ENCODE measurements around the gene HBP1.
"Not testable (repeated sequence)": the region's sequence is repeated elsewhere in the genome, so short reads cannot be mapped to it uniquely, and the experiment has no call there.

Gene HBP1

GRCh38 chr7:107128748-107129147 is 40.1 kb upstream of the HBP1 start:
- H3K4me3 ChIP-seq (ENCODE audit: control insufficient read depth, low read depth, low read length) = no peak overlapping the region
- no peak for DNase-seq (ENCODE audit: low read depth)
- no peak for TF ChIP-seq CTCF (conservative IDR thresholded peaks at IDR 0.05; ENCODE audit: control insufficient read depth, insufficient read depth, low read depth, low read length)

GRCh38 chr7:107130487-107131220 is 38.1 kb upstream of the HBP1 start:
- TF ChIP-seq CTCF (conservative IDR thresholded peaks at IDR 0.05; ENCODE audit: control insufficient read depth, insufficient read depth, low read depth, low read length) = peak; percentile 9
- H3K4me3 ChIP-seq (ENCODE audit: control insufficient read depth, low read depth, low read length) = no peak overlapping the region
- DNase-seq (ENCODE audit: low read depth) = no peak

DNA sequence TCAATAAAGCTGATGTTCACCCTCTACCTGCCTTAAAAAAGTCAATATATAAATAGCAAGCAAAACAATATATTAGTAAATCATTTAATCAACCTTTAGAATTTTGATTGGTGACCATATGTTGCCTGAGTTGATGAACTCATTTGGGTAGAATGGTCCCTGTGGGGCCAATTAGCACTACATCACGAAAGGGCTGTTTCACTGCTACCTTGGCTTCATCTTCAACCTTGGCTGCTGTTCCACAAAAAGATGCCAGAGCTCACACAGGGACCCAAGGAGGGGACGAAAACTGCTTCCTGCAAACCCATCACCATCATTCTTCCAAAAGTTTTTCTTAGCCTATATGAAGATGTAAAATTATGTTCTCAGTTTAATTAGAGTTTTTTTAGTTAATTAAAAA is 35.4 kb upstream of the HBP1 start:
- no peak overlapping the region for H3K4me3 ChIP-seq (ENCODE audit: control insufficient read depth, low read depth, low read length)
- no peak for DNase-seq (ENCODE audit: low read depth)
- no peak for TF ChIP-seq CTCF (conservative IDR thresholded peaks at IDR 0.05; ENCODE audit: control insufficient read depth, insufficient read depth, low read depth, low read length)

- DNase-seq (ENCODE audit: low read depth) = no peak
- no peak overlapping the region for H3K4me3 ChIP-seq (ENCODE audit: control insufficient read depth, low read depth, low read length)
- TF ChIP-seq CTCF (conservative IDR thresholded peaks at IDR 0.05; ENCODE audit: control insufficient read depth, insufficient read depth, low read depth, low read length) = no peak
Measured at GRCh38 chr7:107138696-107139420, 29.9 kb upstream of the HBP1 start.

- H3K4me3 ChIP-seq (ENCODE audit: control insufficient read depth, low read depth, low read length); DNase-seq (ENCODE audit: low read depth): not testable (repeated sequence)
Measured at GRCh38 chr7:107143875-107144274, 24.9 kb upstream of the HBP1 start.

DNA sequence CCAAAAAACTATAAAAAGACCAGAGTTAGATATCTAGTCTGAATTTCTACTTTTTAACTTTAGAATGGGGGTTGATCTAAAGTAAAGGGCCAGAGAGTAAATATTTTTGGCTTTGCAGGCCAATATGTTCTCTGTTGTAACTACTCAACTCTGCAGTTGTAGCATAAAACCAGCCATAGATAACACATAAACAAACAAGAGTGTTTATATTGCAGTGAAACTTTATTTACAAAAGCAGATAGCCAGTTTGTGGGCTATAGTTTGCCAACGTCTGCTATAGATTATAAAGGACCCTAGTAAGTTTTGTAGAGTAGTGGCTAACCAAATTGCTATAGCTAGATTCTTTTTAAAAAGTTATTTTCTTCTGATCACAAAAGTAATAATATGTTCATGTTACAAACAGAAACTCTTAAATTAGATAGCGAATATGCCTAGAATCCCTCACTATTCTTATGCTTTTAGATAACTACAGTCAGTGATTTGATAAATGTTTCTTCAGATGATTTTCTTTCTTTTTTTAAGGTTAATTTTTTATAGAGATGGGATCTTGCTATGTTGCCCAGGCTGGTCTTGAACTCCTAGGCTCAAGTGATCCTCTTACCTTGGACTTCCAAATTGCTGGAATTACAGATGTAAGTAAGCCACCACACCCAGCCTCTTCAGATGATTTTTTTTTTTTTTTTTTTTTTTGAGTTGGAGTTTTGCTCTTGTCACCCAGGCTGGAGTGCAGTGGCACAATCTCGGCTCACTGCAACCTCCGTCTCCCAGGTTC is 23.6 kb upstream of the HBP1 start:
- H3K4me3 ChIP-seq (ENCODE audit: control insufficient read depth, low read depth, low read length) = no peak overlapping the region
- no peak for TF ChIP-seq CTCF (conservative IDR thresholded peaks at IDR 0.05; ENCODE audit: control insufficient read depth, insufficient read depth, low read depth, low read length)
- no peak for DNase-seq (ENCODE audit: low read depth)

Measured in fibroblast of mammary gland (primary cell).